HG03460 (cell line): ENCODE results near the gene GMCL2.
"Not testable (repeated sequence)": the region's sequence is repeated elsewhere in the genome, so short reads cannot be mapped to it uniquely, and the experiment has no call there.

ENCODE experiments used
- ATAC-seq: cut with Tn5 transposase; IDR thresholded peaks from one replicate; pipeline ENCODE4 v1.9.1; 2021; ENCODE audit not compliant: unreplicated experiment

GMCL2 gene, protein sequence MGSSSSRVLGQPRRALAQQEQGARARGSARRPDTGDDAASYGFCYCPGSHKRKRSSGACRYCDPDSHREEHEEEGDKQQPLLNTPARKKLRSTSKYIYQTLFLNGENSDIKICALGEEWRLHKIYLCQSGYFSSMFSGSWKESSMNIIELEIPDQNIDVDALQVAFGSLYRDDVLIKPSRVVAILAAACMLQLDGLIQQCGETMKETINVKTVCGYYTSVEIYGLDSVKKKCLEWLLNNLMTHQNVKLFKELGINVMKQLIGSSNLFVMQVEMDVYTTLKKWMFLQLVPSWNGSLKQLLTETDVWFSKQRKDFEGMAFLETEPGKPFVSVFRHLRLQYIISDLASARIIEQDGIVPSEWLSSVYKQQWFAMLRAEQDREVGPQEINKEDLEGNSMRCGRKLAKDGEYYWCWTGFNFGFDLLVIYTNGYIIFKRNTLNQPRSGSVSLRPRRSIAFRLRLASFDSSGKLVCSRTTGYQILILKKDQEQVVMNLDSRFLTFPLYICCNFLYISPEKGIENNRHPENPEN

GRCh38 chr5:178187014-178187413 is at the start of gene GMCL2:
Gene GMCL2, minus strand, starts transcription at chr5:178187371. Its CDS starts 72 bp downstream, at chr5:178187299.
- ATAC-seq: no peak

DNA sequence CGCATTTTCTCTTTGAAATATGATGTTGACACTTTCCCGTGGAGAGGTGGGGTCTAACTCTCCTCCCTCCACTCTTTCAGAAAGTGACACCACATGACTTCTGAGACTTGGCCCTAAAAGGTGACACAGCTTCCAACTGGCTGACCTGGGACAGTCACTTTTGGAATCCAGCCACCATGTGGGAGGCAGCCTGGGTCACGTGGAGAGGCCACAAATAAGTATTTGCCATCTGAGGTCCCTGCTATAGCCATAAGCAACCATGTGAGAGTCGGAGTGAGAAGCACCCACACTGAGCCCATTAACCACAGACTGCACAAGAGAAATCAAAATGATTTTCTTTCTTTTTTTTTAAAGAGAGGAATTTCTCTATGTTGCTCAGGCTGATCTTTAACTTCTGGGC is 49.5 kb upstream of the GMCL2 start:
- ATAC-seq: no peak

- ATAC-seq: no peak
These were observed 49.0 kb upstream of the GMCL2 start for GRCh38 chr5:178236126-178236525.

- ATAC-seq: no peak
These were observed 48.4 kb upstream of the GMCL2 start for GRCh38 chr5:178235588-178235974.

GRCh38 chr5:178234750-178235587 is 47.8 kb upstream of the GMCL2 start:
- peak; percentile 26 for ATAC-seq

DNA sequence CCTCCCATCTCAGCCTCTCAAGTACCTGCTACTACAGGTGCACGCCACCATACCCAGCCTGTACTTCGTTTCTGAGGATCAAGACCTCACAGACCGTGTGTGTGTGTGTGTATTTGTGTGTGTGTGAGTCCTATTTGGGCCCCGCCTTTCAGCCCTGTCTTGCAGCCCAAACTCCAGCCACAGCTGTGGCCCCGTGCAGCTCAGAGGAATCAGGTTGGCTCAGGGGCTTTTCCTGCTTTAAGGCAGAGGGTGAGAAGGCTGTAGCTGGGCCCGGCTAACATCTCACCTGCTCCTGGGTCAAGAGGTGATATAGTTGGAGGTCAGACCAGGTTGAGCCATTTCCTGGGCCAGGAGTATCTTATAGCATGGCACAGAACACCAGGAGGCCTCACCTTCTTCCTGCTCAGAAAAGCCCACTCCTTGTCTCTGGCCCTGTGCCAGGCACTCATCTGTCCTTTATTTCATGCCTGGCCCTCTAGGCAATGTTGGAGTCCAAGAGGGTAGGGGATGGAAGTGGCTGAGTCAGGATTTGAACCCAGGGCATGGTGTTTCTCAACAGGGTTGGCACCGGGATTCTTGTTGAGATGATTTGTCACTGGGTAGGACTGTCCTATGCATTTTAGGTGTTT is 47.1 kb upstream of the GMCL2 start:
- no peak for ATAC-seq

- no peak for ATAC-seq
These were observed 45.8 kb upstream of the GMCL2 start for GRCh38 chr5:178232920-178233429.

DNA sequence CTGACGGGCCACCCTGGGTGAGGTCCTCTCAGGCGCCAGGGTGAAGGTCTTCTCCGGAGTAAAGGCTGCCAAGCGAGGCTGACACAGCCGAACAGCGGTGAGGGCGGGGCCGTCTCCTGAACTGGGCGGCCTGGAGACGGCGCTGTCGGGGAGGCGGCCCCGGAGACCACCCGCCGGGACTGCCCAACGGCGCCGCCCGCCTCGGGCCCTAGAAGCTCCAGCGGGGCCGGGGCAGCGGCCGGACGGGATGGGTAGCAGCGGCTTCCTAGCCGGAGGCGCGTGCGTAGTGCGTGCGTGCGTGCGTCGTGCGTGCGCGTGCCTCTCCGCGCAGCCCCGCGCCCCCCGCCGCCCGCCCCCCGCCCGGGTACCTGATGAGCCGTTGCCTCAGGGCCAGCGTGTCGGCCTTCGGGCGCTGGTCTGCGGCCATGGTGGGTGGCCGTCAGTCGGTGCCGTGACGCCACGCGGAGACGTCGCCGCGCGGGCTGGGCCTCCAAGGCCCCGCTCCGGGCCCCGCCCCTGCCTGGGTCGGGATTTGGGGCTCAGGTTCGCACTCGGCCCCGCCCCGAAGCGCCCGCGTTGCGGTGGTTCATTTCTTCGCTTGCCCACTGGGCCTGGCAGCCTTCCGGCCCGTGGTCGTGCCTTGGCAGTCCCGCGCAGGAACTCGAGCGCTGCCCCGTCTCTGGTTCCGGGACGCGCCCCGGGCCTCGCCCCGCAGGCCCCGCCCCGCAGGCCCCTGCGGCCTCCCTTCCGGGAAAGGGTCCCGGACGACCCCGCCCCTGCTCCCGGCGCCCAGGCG is 45.2 kb upstream of the GMCL2 start, which contains the start of gene PHYKPL:
Gene PHYKPL (minus strand): TSS at position 679 of the 796 bp plus-strand sequence. CDS start 252 bp downstream, at position 427.
- peak; percentile 61 for ATAC-seq

- peak; percentile 12 for ATAC-seq
These were observed 44.5 kb upstream of the GMCL2 start for GRCh38 chr5:178231539-178232123.

- ATAC-seq: no peak
These were observed 43.8 kb upstream of the GMCL2 start for GRCh38 chr5:178230879-178231538.

- no peak for ATAC-seq
These were observed 42.7 kb upstream of the GMCL2 start for GRCh38 chr5:178229861-178230260.

GRCh38 chr5:178229111-178229510 is 41.9 kb upstream of the GMCL2 start:
- not testable (repeated sequence) for ATAC-seq

GRCh38 chr5:178228609-178229008 is 41.4 kb upstream of the GMCL2 start:
- no peak for ATAC-seq

GRCh38 chr5:178227929-178228328 is 40.8 kb upstream of the GMCL2 start:
- no peak for ATAC-seq

- no peak for ATAC-seq
These were observed 40.0 kb upstream of the GMCL2 start for GRCh38 chr5:178227138-178227659.

DNA sequence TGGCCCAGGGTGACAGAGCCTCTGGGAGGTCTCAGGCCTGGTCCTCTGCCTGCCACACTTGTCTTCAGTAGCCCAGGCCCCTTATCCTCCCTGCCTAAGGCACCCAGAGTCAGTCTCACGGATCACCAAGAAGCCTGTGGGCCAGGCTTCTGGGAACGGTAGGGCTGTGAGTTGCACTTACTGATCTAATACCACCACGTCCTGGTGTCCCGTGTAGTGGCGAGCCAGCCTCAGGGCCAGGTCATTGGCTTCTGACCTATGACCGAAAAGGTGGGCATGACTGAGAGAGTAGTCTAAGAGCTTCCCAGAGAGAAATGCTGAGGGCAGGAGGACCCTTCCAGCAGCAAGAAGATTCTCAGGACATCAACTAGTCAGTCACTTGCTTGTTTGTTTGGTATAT is 38.0 kb upstream of the GMCL2 start:
- no peak for ATAC-seq

- no peak for ATAC-seq
These were observed 37.2 kb upstream of the GMCL2 start for GRCh38 chr5:178224403-178224802.

- no peak for ATAC-seq
These were observed 36.7 kb upstream of the GMCL2 start for GRCh38 chr5:178223828-178224335.
